Spinal cord (tissue), 10 donors: ENCODE measurements around the gene TAS1R1. TPM values are rescaled to one million over a fixed set of nuclear protein-coding genes. Genes with fewer than 3 reads are reported as not detected.
"Not testable (repeated sequence)": the region's sequence is repeated elsewhere in the genome, so short reads cannot be mapped to it uniquely, and the experiment has no call there.

Experiments used
- DNase-seq, 6 donors: peaks; one replicate each; pipeline versions ENCODE4 v3.0.0 to v3.0.0-alpha.2; 2013 to 2015; ENCODE audit warnings: low spot score in 6 of 6, low read depth in 4 of 6
- H3K27ac ChIP-seq: one replicate; pipeline ENCODE4 v1.5.1; 2013; ENCODE audit warnings: low read depth, low read length, control low read depth
- H3K27me3 ChIP-seq: one replicate; pipeline ENCODE4 v1.6.1; 2013; ENCODE audit warnings: low read length; ENCODE audit not compliant: control insufficient read depth, insufficient read depth
- H3K36me3 ChIP-seq: one replicate; pipeline ENCODE4 v1.6.1; 2013; ENCODE audit warnings: low read length; ENCODE audit not compliant: control insufficient read depth, insufficient read depth
- H3K4me1 ChIP-seq: one replicate; pipeline ENCODE4 v1.6.1; 2013; ENCODE audit warnings: low read length; ENCODE audit not compliant: control insufficient read depth, insufficient read depth
- H3K4me3 ChIP-seq: one replicate; pipeline ENCODE4 v1.5.1; 2013; ENCODE audit warnings: low read depth, low read length, control low read depth
- H3K9me3 ChIP-seq: one replicate; pipeline ENCODE4 v1.6.1; 2013; ENCODE audit warnings: low read length; ENCODE audit not compliant: control insufficient read depth, insufficient read depth
- WGBS: methylation state at CpG from one replicate; pipeline ENCODE4 v1.1.5; 2013; ENCODE audit warnings: missing lambda C conversion rate; ENCODE audit not compliant: insufficient coverage; 5-methylcytosine and 5-hydroxymethylcytosine counted together
- polyA plus RNA-seq, 2 donors: library from polyadenylated mRNA; unstranded; fragments of 120-200 nt; gene quantifications; one replicate each; pipeline ENCODE4 v1.2.1, GENCODE V29; 2013; ENCODE audit not compliant: insufficient read length in 2 of 2
- total RNA-seq, 2 donors: library from RNA; depleted of rRNA in 1 of 2; stranded (reverse); fragments of 120-200 nt in 1 of 2; fragments of >200 nt in 1 of 2; gene quantifications; one replicate each; pipeline versions ENCODE4 v1.2.3 to v1.2.4, GENCODE V29; 2013 to 2014
- donor health status: healthy.

The TAS1R1 gene
- total and polyA plus RNA-seq, 4 donors, result 0.24 to 0.47 (median 0.40) TPM; not detected in 1

- Histone ChIP-seq H3K27me3 (no peaks in the 10 kb centered on the region), H3K36me3 (peaks cover 49% of the 10 kb centered on the region), H3K4me1 (no peaks in the 10 kb centered on the region), H3K27ac (no peak overlapping the region), H3K4me3 (no peak overlapping the region), H3K9me3 (no peaks in the 10 kb centered on the region)
- no CpG with 5 or more reads among the region's 3 CpGs for whole genome bisulfite sequencing
- DNase-seq, result no peak
These were observed 16.2 kb upstream of the TAS1R1 start for GRCh38 chr1:6538956-6539355.

DNA sequence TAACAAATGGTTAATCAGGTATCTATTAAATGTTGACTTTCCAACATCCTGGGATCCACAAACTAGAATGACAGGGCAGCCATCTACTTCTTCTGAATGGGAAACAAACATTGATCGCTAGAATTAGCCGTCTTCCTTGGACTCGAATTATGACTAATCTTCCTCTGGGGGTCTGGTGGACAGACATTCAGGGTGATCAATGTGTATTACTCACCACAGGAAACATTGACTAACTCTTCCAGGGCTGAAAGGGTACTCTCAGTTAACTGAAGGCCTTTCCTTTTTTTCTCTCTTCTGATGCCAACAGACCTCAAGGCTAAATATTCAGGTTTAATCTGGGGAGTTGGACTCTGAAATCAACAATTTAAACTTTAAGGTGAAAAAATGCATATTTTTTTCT is 10.3 kb upstream of the TAS1R1 start:
- 88% methylated on average over 3 of the region's 3 CpGs for WGBS
- Histone ChIP-seq H3K27ac (no peak overlapping the region), H3K4me3 (no peak overlapping the region), H3K4me1 (no peaks in the 10 kb centered on the region), H3K27me3 (no peaks in the 10 kb centered on the region), H3K36me3 (peaks cover 69% of the 10 kb centered on the region), H3K9me3 (no peaks in the 10 kb centered on the region)
- no peak for DNase-seq

DNA sequence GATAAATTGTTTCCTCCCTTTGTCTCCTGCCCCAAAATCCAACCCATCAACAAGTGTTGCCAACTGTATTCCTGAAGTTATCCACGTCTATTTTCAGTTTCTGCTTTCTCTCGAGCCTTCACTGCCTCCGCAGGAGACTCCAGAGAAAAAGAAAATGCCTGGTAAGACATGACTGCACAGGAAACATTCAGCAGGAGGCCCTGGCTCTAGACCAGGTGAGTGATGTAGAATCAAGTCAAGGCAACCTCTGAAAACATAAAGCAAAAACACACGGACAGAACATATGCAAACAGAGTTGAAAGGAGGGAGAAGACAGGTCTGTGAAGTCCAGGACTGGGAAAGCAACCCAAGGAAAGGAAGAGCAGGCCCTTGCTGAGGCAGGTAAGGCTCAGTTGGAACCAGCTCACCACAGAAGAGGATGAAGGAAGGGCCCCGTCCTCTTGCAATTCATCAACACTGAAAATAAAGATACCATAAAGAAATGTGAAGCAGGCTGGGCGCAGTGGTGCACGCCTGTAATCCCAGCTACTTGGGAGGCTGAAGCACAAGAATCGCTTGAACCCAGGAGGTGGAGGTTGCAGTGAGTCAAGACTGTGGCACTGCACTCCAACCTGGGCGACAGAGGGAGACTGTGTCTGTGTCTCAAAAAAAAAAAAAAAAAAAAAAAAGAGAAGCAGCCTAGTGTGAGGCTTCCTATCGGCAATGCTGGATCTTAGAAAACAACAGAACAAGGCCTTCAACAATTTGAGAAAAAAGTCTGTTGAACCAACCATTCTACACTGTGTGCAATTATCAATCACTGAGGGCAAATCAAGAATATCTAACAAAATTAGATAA is 9.6 kb upstream of the TAS1R1 start:
- Histone ChIP-seq H3K9me3 (no peaks in the 10 kb centered on the region), H3K27me3 (no peaks in the 10 kb centered on the region), H3K4me1 (no peaks in the 10 kb centered on the region), H3K36me3 (peaks cover 73% of the 10 kb centered on the region), H3K4me3 (no peak overlapping the region), H3K27ac (no peak overlapping the region)
- no peak for DNase-seq
- 70% methylated on average over 9 of the region's 10 CpGs for WGBS

GRCh38 chr1:6546326-6546725 is 8.8 kb upstream of the TAS1R1 start:
- Histone ChIP-seq H3K27me3 (no peaks in the 10 kb centered on the region), H3K4me3 (no peak overlapping the region), H3K27ac (no peak overlapping the region), H3K36me3 (peaks cover 72% of the 10 kb centered on the region), H3K9me3 (no peaks in the 10 kb centered on the region), H3K4me1 (no peaks in the 10 kb centered on the region)
- no peak for DNase-seq
- 91% methylated on average over 5 of the region's 5 CpGs for WGBS

- DNase-seq, result peak in 1 of 6 donors; percentile 7
- H3K36me3 ChIP-seq, result peaks cover 75% of the 10 kb centered on the region
- no peaks in the 10 kb centered on the region for H3K27me3 ChIP-seq
- no peak overlapping the region for H3K27ac ChIP-seq
- H3K4me1 ChIP-seq, result no peaks in the 10 kb centered on the region
- WGBS, result 78% methylated on average over 3 of the region's 4 CpGs
- no peak overlapping the region for H3K4me3 ChIP-seq
- H3K9me3 ChIP-seq, result no peaks in the 10 kb centered on the region
These were observed 7.8 kb upstream of the TAS1R1 start for GRCh38 chr1:6547301-6547700.

DNA sequence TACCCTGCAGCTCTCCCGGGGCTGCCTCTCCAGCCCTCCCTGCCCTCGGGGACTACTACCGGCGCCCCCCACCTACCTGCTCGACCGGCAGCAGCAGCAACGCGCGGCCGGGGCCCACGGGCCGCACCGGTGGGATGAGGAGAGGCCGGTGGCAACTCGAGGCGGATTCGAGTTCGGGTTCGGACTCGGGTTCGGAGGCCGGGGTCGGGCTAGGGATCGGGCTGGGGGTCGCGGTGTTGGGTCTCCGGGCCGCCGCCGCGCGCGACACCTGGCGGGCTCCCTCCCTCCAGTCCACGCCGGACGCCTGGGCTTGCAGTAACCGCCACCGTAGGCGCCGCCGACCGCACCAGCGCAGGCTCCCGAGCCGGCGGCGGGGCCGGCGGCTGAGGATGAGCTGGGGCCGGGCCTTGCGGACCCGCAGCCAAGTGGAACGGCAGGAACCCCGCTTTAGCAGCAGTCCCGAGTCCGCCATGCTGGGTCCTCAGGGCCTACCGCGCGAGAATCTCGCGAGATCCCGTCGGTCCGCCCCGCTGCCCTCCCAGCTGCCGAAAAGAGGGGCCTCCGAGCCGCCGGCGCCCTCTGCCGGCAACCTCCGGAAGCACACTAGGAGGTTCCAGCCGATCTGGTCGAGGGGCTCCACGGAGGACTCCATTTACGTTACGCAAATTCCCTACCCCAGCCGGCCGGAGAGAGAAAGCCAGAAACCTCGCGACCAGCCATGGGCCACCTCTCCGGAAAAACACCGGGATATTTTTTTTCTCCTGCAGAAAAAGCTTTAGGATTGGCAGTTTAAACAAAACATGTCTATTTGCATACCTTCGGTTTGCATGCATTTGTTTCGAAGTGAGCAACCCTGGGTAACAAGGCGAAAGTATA is 838 bp upstream of the TAS1R1 start, which contains the start of gene NOL9:
TSS of gene NOL9 (minus strand) at position 483 of the 876 bp plus-strand sequence. CDS start at position 472, 11 bp downstream.
- no peaks in the 10 kb centered on the region for H3K9me3 ChIP-seq
- H3K27me3 ChIP-seq, result no peaks in the 10 kb centered on the region
- peak; percentile 83 to 98 (median 91) for DNase-seq
- peaks cover 22% of the 10 kb centered on the region for H3K36me3 ChIP-seq
- peaks cover 24% of the 10 kb centered on the region for H3K4me1 ChIP-seq
- no peak within 1 kb of the TSS for H3K27ac ChIP-seq
- H3K4me3 ChIP-seq, result peak within 1 kb of the TSS; percentile 86
- WGBS, result 3% methylated on average over 86 of the region's 87 CpGs

DNA sequence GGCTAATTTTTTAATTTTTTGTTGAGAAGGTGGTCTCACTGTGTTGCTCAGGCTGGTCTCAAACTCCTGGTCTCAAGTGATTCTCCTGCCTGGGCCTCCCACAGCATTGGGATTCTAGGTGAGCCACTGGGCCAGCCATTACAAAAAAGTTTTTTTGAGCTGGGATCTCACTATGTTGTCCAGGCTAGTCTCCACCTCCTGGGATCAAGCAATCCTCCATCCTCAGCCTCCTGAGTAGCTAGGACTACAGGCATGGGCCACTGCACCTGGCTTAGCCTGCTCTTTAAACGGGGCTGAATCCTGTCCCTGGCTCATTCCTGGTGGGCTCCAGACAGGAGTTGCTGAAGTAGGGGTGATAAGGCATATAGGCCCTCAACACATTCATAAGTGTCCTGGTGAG is 2.5 kb downstream of the TAS1R1 start:
- WGBS, result no CpG with 5 or more reads among the region's 1 CpG
- no peak for DNase-seq
- Histone ChIP-seq H3K27ac (no peak overlapping the region), H3K4me3 (no peak overlapping the region), H3K36me3 (no peaks in the 10 kb centered on the region), H3K27me3 (no peaks in the 10 kb centered on the region), H3K9me3 (no peaks in the 10 kb centered on the region), H3K4me1 (peaks cover 24% of the 10 kb centered on the region)

GRCh38 chr1:6559161-6559560 is 4.1 kb downstream of the TAS1R1 start:
- H3K4me3 ChIP-seq, H3K36me3 ChIP-seq, H3K27ac ChIP-seq, H3K27me3 ChIP-seq, DNase-seq, H3K9me3 ChIP-seq: not testable (repeated sequence)
- 85% methylated on average over 5 of the region's 11 CpGs for WGBS
- H3K4me1 ChIP-seq, result peaks cover 12% of the 10 kb centered on the region

DNA sequence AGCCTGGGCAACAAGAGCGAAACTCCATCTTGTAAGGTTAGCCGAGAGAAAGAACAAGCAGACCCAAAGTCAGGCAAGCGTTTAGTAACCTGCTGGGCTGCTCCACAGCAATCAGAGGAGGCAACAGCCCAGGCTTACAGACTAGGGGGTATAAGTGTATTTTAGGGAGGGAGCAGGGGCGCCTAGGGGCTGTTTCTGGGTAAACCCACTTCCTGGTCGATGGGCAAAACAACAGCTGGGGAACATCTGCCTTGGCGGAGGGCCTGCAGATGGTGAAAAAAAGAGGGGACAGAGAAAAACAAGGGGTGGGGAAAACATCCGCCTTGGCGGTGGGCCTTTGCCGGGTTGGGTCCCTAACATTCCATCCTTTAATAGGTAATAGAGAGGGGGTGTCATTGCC is 5.2 kb downstream of the TAS1R1 start:
- Histone ChIP-seq H3K27ac (no peak overlapping the region), H3K4me1 (peaks cover 2% of the 10 kb centered on the region), H3K9me3 (no peaks in the 10 kb centered on the region), H3K4me3 (no peak overlapping the region), H3K36me3 (no peaks in the 10 kb centered on the region), H3K27me3 (no peaks in the 10 kb centered on the region)
- DNase-seq, result no peak
- WGBS, result 67% methylated on average over 5 of the region's 9 CpGs
